IPS-20b (cell line): ENCODE results near the gene UAP1.

Source experiments
- H3K27ac ChIP-seq: one replicate; pipeline ENCODE4 v1.5.1; 2013; ENCODE audit warnings: low read length
- H3K27me3 ChIP-seq: 2 replicates; pipeline ENCODE4 v1.6.1; 2013; ENCODE audit warnings: mild to moderate bottlenecking, low read length, inconsistent platforms; ENCODE audit not compliant: insufficient read depth
- H3K36me3 ChIP-seq: 2 replicates; pipeline ENCODE4 v1.6.1; 2013; ENCODE audit warnings: low read depth, mild to moderate bottlenecking, inconsistent platforms, low read length, moderate library complexity; ENCODE audit not compliant: insufficient read depth
- H3K4me1 ChIP-seq: 2 replicates; pipeline ENCODE4 v1.6.1; 2013; ENCODE audit warnings: mild to moderate bottlenecking, control low read depth, inconsistent platforms, low read length, moderate library complexity; ENCODE audit not compliant: insufficient read depth
- H3K4me3 ChIP-seq: 2 replicates; pipeline ENCODE4 v1.5.1; 2013; ENCODE audit warnings: mild to moderate bottlenecking, low read length, inconsistent platforms
- H3K9ac ChIP-seq: 2 replicates; pipeline ENCODE4 v1.6.1; 2013; ENCODE audit warnings: low read depth, mild to moderate bottlenecking, inconsistent platforms, low read length, moderate library complexity
- H3K9me3 ChIP-seq: 2 replicates; pipeline ENCODE4 v1.6.1; 2013; ENCODE audit warnings: mild to moderate bottlenecking, low read depth, low read length, inconsistent platforms; ENCODE audit not compliant: insufficient read depth

UAP1 gene

DNA sequence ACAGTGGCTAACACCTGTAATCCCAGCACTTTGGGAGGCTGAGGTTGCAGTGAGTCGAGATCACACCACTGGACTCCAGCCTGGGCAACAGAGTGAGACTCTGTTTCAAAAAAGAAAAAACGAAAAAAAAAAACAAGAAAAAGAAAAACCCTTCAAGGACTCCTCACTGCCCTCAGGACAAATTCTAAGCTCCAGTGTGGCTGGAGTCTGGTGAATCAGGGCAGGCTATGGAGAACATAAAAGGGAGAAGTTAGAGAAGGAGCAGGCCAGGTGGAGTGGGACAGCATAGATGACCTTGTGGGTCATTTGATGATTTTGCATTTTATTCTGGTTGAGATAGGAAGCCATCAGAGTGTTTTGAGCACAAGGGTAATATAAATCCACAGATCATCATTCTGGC lies 12.5 kb upstream of the UAP1 start:
- no peaks in the 10 kb centered on the region for H3K27me3 ChIP-seq

GRCh38 chr1:162550925-162551324 lies 10.6 kb upstream of the UAP1 start:
- no peaks in the 10 kb centered on the region for H3K4me1 ChIP-seq
- no peaks in the 10 kb centered on the region for H3K27me3 ChIP-seq
- H3K9ac ChIP-seq = no peak overlapping the region
- H3K27ac ChIP-seq = no peak overlapping the region
- no peaks in the 10 kb centered on the region for H3K36me3 ChIP-seq
- no peaks in the 10 kb centered on the region for H3K9me3 ChIP-seq
- H3K4me3 ChIP-seq = no peak overlapping the region

More for the DNA sequence above, 12.5 kb upstream of the UAP1 start:
- Histone ChIP-seq H3K27ac (no peak overlapping the region), H3K36me3 (no peaks in the 10 kb centered on the region), H3K9ac (no peak overlapping the region), H3K9me3 (no peaks in the 10 kb centered on the region), H3K4me1 (no peaks in the 10 kb centered on the region), H3K4me3 (no peak overlapping the region)

- H3K27me3 ChIP-seq = no peaks in the 10 kb centered on the region
- H3K36me3 ChIP-seq = no peaks in the 10 kb centered on the region
- H3K4me3 ChIP-seq = no peak overlapping the region
- H3K9ac ChIP-seq = no peak overlapping the region
- no peak overlapping the region for H3K27ac ChIP-seq
- no peaks in the 10 kb centered on the region for H3K4me1 ChIP-seq
- H3K9me3 ChIP-seq = no peaks in the 10 kb centered on the region
Measured at GRCh38 chr1:162551969-162552683, 9.4 kb upstream of the UAP1 start.

GRCh38 chr1:162552684-162553252 lies 8.8 kb upstream of the UAP1 start:
- Histone ChIP-seq H3K4me3 (no peak overlapping the region), H3K27me3 (no peaks in the 10 kb centered on the region), H3K9ac (no peak overlapping the region), H3K4me1 (no peaks in the 10 kb centered on the region), H3K9me3 (no peaks in the 10 kb centered on the region), H3K27ac (no peak overlapping the region), H3K36me3 (no peaks in the 10 kb centered on the region)

GRCh38 chr1:162554258-162554657 lies 7.3 kb upstream of the UAP1 start:
- Histone ChIP-seq H3K27ac (no peak overlapping the region), H3K27me3 (no peaks in the 10 kb centered on the region), H3K36me3 (no peaks in the 10 kb centered on the region), H3K9ac (no peak overlapping the region), H3K9me3 (no peaks in the 10 kb centered on the region), H3K4me1 (no peaks in the 10 kb centered on the region), H3K4me3 (no peak overlapping the region)

DNA sequence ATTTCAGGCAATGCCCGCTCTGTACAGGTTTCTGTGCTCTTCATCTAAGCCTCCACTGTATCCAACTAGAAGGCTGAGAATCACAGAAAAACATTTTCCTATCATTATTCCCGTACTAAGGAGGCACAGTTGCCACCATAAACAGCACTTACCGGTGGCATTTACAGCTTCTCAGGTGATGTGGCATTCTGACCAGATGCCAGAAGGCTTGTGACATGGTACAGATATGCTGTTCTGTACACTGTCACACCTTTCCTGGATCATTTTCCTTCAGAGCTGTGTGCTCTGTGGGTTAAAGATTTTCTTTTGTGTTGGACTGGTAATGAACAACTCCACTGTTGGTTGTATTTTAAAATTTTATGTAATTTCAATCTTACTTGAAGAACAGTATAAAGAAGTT lies 4.0 kb upstream of the UAP1 start:
- Histone ChIP-seq H3K9ac (no peak overlapping the region), H3K36me3 (no peaks in the 10 kb centered on the region), H3K4me1 (peaks cover 5% of the 10 kb centered on the region; the same call in 1 of the 2 replicates), H3K27ac (no peak overlapping the region), H3K4me3 (no peak overlapping the region), H3K9me3 (no peaks in the 10 kb centered on the region), H3K27me3 (peaks cover 7% of the 10 kb centered on the region)

DNA sequence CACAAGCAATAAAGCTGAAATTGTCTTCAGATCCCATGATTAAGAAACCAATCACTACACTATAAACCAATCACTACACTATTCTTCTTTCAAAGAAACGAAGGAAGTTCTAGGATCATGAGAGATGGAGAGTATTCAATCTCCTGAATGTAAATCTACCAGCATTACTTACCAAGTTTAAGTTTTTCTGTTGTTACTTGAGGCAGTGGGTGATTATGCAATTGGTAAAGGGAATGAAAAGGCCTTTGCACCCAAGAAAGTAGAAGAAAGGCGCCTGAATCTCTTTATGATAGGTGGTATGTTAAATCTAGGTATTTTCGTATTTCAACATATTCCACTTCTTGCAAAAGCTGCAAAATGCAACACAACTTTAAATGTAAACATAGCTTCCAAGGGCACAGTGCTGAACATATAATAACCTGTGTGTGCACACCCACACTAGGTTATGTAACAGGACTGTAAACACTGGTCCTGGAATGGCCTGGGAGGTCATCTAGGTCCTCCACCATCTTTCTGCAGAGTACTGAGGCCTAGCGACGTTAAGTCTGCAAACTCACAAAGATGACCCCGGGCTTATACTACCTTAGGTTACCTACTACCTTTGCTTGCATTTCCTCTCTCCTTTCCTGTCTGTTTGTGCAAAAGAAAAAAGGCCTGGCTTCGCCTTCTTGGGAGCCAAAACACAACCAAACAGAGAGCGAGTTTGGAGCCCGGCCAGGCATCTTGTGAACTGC lies 1.1 kb upstream of the UAP1 start:
- Histone ChIP-seq H3K9ac (peak overlapping the region; percentile 76; the same call in 1 of the 2 replicates), H3K9me3 (no peaks in the 10 kb centered on the region), H3K36me3 (no peaks in the 10 kb centered on the region), H3K4me1 (peaks cover 5% of the 10 kb centered on the region; the same call in 1 of the 2 replicates), H3K27me3 (peaks cover 9% of the 10 kb centered on the region), H3K27ac (no peak overlapping the region), H3K4me3 (peak overlapping the region; percentile 84)

GRCh38 chr1:162561037-162561615 lies 396 bp upstream of the UAP1 start:
- Histone ChIP-seq H3K9ac (peak overlapping the region; percentile 76; the same call in 1 of the 2 replicates), H3K36me3 (no peaks in the 10 kb centered on the region), H3K27ac (no peak overlapping the region), H3K9me3 (no peaks in the 10 kb centered on the region), H3K27me3 (peaks cover 9% of the 10 kb centered on the region), H3K4me3 (peak overlapping the region; percentile 84), H3K4me1 (peaks cover 5% of the 10 kb centered on the region; the same call in 1 of the 2 replicates)

DNA sequence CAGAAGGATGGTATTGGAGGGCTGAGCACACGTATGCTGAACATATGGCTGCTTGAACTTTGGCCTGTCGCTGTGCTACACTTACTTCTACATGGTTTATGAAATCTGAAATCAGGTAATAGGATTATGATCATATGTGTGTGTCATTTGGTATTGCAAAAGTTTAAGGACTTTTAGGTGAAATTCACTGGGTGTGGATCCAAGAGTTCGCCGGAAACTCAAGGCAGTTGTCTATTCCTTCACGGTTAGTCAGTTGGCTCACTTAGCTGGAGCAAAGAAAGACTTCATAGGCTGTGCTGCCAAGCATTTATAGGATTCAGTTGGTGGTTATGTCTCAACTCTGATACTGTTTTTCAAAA lies 927 bp downstream of the UAP1 start:
- H3K4me1 ChIP-seq = peaks cover 5% of the 10 kb centered on the region; the same call in 1 of the 2 replicates
- no peak overlapping the region for H3K9ac ChIP-seq
- no peaks in the 10 kb centered on the region for H3K9me3 ChIP-seq
- H3K4me3 ChIP-seq = peak overlapping the region; percentile 84
- peaks cover 9% of the 10 kb centered on the region for H3K27me3 ChIP-seq
- H3K36me3 ChIP-seq = peaks cover 7% of the 10 kb centered on the region; the same call in 1 of the 2 replicates
- H3K27ac ChIP-seq = no peak overlapping the region

DNA sequence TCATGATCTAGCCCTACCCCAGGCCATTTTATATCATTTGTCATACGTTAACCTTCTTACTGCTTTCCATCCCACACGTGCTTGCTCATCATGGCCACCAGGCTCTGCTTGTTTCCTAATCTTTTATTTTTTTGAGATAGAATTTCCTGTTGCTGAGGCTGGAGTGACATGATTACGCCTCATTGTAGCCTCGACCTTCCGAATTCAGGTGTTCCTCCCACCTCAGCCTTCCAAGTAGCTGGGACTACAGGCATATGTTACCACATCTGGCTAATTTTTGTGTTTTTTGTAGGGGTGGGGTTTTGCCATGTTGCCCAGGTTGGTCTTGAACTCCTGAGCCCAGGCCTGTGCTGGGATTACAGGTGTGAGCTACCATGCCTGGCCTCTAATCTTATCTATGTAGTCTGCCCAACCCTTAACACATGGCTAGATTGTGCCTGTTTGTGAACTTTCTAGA lies 3.3 kb downstream of the UAP1 start:
- Histone ChIP-seq H3K27me3 (peaks cover 9% of the 10 kb centered on the region), H3K27ac (no peak overlapping the region), H3K4me3 (no peak overlapping the region), H3K36me3 (peaks cover 10% of the 10 kb centered on the region; the same call in 1 of the 2 replicates), H3K4me1 (peaks cover 5% of the 10 kb centered on the region; the same call in 1 of the 2 replicates), H3K9ac (no peak overlapping the region), H3K9me3 (no peaks in the 10 kb centered on the region)

DNA sequence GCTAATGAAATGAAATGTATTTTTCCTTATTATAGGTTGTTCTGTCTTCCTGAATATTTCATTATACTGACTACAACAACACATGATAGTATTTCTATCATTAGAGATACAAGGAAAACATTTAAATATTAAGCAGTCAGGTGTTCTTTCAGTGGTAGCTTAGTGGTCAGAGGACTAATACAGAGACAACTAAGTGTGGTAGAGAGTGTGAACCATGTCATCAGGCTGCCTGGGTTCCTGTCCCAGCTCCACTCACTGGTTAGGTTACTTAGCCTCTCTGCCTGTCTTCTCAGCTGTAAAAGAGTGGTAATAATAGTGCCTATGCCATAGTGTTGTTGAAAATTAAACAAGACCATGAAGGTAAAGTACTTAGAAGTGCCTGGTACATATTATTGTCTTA lies 3.9 kb downstream of the UAP1 start:
- H3K36me3 ChIP-seq = peaks cover 10% of the 10 kb centered on the region; the same call in 1 of the 2 replicates
- H3K27ac ChIP-seq = no peak overlapping the region
- no peak overlapping the region for H3K4me3 ChIP-seq
- H3K27me3 ChIP-seq = peaks cover 9% of the 10 kb centered on the region
- H3K9ac ChIP-seq = no peak overlapping the region
- no peaks in the 10 kb centered on the region for H3K9me3 ChIP-seq
- H3K4me1 ChIP-seq = peaks cover 2% of the 10 kb centered on the region; the same call in 1 of the 2 replicates
